ENCODE results near the gene RPS27L.

DNA sequence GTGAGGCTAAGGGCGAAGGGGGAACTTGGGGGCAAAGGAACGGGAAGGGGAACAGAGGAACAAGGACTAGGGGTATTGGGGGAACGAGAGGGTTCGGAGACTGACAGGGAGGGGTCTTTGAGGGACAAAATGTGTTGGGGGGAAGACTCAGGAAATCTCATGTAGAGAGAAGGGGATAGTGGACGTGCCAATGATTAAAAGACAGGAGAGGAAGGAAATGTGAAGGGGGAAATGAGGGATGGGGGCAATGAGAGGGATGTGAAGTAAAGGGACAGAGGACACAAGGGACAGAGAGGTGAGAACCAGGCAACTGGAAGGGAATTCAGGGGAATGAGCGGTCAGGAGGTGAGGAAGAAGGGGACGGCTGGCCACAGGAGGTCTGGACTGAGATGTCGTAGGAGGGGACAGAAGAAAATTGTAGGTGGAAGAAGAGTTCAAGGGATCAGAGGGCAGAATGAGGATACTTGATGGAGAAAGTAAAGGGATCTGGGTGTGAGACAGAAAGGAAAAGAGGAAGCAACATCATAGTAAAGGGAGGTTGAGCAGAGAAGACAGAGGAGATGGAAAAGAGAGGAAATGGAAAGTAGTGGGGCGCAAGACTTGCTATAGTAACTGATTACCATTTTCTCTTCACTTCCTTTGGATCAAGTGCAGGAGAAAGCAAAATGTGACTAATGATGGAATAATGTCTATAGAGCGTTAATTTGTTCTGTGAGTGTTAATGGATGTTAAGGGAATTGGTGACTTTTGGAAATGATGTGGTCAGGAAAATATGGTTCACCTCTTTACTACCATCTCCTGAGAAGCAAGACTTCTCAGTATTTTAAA lies 32.9 kb upstream of the RPS27L start:
- TF ChIP-seq RNF2 (IDR thresholded peaks at IDR 0.05; ENCODE audit: borderline replicate concordance, low read depth) (no peak), KDM5A (IDR thresholded peaks at IDR 0.05) (no peak), POLR2AphosphoS2 (conservative IDR thresholded peaks at IDR 0.05; ENCODE audit: low read length) (no peak), BHLHE40 (IDR thresholded peaks at IDR 0.05; ENCODE audit: low read depth, low read length) (no peak), REST (IDR thresholded peaks at IDR 0.05) (no peak), KDM1A (IDR thresholded peaks at IDR 0.05; ENCODE audit: low read depth) (no peak), POLR2A (IDR thresholded peaks at IDR 0.05; ENCODE audit: low read length) (no peak), MAZ (IDR thresholded peaks at IDR 0.05; ENCODE audit: borderline replicate concordance, low read depth, low read length) (no peak), ESRRA (IDR thresholded peaks at IDR 0.05; ENCODE audit: borderline replicate concordance, low read length) (no peak), RAD21 (conservative IDR thresholded peaks at IDR 0.05 in 1 of 2, IDR thresholded peaks at IDR 0.05 in 1 of 2) (no peak), HES2 (IDR thresholded peaks at IDR 0.05) (no peak), ZSCAN20 (CRISPR knock-in tag; IDR thresholded peaks at IDR 0.05) (no peak), HEYL (CRISPR knock-in tag; IDR thresholded peaks at IDR 0.05) (no peak)
- TF ChIP-seq, protein P1, sequence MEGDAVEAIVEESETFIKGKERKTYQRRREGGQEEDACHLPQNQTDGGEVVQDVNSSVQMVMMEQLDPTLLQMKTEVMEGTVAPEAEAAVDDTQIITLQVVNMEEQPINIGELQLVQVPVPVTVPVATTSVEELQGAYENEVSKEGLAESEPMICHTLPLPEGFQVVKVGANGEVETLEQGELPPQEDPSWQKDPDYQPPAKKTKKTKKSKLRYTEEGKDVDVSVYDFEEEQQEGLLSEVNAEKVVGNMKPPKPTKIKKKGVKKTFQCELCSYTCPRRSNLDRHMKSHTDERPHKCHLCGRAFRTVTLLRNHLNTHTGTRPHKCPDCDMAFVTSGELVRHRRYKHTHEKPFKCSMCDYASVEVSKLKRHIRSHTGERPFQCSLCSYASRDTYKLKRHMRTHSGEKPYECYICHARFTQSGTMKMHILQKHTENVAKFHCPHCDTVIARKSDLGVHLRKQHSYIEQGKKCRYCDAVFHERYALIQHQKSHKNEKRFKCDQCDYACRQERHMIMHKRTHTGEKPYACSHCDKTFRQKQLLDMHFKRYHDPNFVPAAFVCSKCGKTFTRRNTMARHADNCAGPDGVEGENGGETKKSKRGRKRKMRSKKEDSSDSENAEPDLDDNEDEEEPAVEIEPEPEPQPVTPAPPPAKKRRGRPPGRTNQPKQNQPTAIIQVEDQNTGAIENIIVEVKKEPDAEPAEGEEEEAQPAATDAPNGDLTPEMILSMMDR (IDR thresholded peaks at IDR 0.05): no peak
